Skin epidermis (tissue), 12 donors: Measurements from ENCODE around the gene ODC1.
A peak's percentile ranks its signal among the peaks of the same experiment; 100 is the strongest.

Experiments used
- H3K27ac ChIP-seq, 21 experiments: fragments of 200-600 bp; sonication (generic) in 11 of 21; one replicate each; pipeline ENCODE4 v1.5.0; 2020; ENCODE audit warnings: mild to moderate bottlenecking in 3 of 21, inconsistent platforms in 2 of 21, moderate library complexity in 2 of 21
- H3K4me3 ChIP-seq, 7 experiments: fragments of 200-600 bp; sonication (generic) in 2 of 7; one replicate each; pipeline ENCODE4 v1.5.0; 2020; ENCODE audit warnings: inconsistent platforms in 2 of 7, mild to moderate bottlenecking in 2 of 7, moderate library complexity in 1 of 7

The ODC1 gene

GRCh38 chr2:10407841-10408648 lies 40.1 kb downstream of the ODC1 start:
- H3K4me3 ChIP-seq: peak overlapping the region in 1 of 7 experiments; percentile 8

GRCh38 chr2:10407432-10407831 lies 40.7 kb downstream of the ODC1 start:
- peak overlapping the region in 11 of 21 experiments; percentile 19 to 75 (median 47) for H3K27ac ChIP-seq

More at GRCh38 chr2:10407841-10408648, 40.1 kb downstream of the ODC1 start:
- peak overlapping the region in 18 of 21 experiments; percentile 0 to 75 (median 54) for H3K27ac ChIP-seq

GRCh38 chr2:10406491-10407188 lies 41.5 kb downstream of the ODC1 start:
- no peak overlapping the region for H3K4me3 ChIP-seq
- peak overlapping the region in 6 of 21 experiments; percentile 26 to 63 (median 54) for H3K27ac ChIP-seq

More at GRCh38 chr2:10407432-10407831, 40.7 kb downstream of the ODC1 start:
- H3K4me3 ChIP-seq: no peak overlapping the region

- Histone ChIP-seq H3K27ac (peak overlapping the region in 6 of 21 experiments; percentile 36 to 63 (median 54)), H3K4me3 (no peak overlapping the region)
Observed at GRCh38 chr2:10406016-10406415, 42.1 kb downstream of the ODC1 start.

GRCh38 chr2:10405448-10405847 lies 42.7 kb downstream of the ODC1 start:
- no peak overlapping the region for H3K4me3 ChIP-seq
- peak overlapping the region in 15 of 21 experiments; percentile 32 to 82 (median 59) for H3K27ac ChIP-seq

GRCh38 chr2:10404324-10405143 lies 43.6 kb downstream of the ODC1 start:
- Histone ChIP-seq H3K27ac (peak overlapping the region in 16 of 21 experiments; percentile 22 to 82 (median 59)), H3K4me3 (no peak overlapping the region)

GRCh38 chr2:10402653-10403215 lies 45.4 kb downstream of the ODC1 start:
- Histone ChIP-seq H3K27ac (peak overlapping the region in 2 of 21 experiments; percentile 8 to 29), H3K4me3 (no peak overlapping the region)

GRCh38 chr2:10402062-10402585 lies 46.0 kb downstream of the ODC1 start:
- Histone ChIP-seq H3K4me3 (no peak overlapping the region), H3K27ac (peak overlapping the region in 3 of 21 experiments; percentile 19 to 48 (median 43))

- H3K27ac ChIP-seq: peak overlapping the region in 10 of 21 experiments; percentile 3 to 51 (median 20)
Observed at GRCh38 chr2:10400978-10401951, 46.9 kb downstream of the ODC1 start.

GRCh38 chr2:10400568-10400977 lies 47.6 kb downstream of the ODC1 start:
- no peak overlapping the region for H3K4me3 ChIP-seq
- peak overlapping the region in 7 of 21 experiments; percentile 3 to 51 (median 22) for H3K27ac ChIP-seq

More at GRCh38 chr2:10400978-10401951, 46.9 kb downstream of the ODC1 start:
- H3K4me3 ChIP-seq: no peak overlapping the region

GRCh38 chr2:10400002-10400401 lies 48.1 kb downstream of the ODC1 start:
- Histone ChIP-seq H3K4me3 (no peak overlapping the region), H3K27ac (peak overlapping the region in 6 of 21 experiments; percentile 22 to 51 (median 46))

- H3K4me3 ChIP-seq: no peak overlapping the region
- H3K27ac ChIP-seq: peak overlapping the region in 2 of 21 experiments; percentile 43 to 49
Observed at GRCh38 chr2:10399358-10399757, 48.8 kb downstream of the ODC1 start.

GRCh38 chr2:10398496-10398895 lies 49.6 kb downstream of the ODC1 start:
- peak overlapping the region in 3 of 21 experiments; percentile 16 to 34 (median 21) for H3K27ac ChIP-seq
- no peak overlapping the region for H3K4me3 ChIP-seq

- Histone ChIP-seq H3K4me3 (no peak overlapping the region), H3K27ac (no peak overlapping the region)
Observed at GRCh38 chr2:10397878-10398277, 50.2 kb downstream of the ODC1 start.

- Histone ChIP-seq H3K27ac (no peak overlapping the region), H3K4me3 (no peak overlapping the region)
Observed at GRCh38 chr2:10397297-10397875, 50.7 kb downstream of the ODC1 start.

- Histone ChIP-seq H3K27ac (no peak overlapping the region), H3K4me3 (no peak overlapping the region)
Observed at GRCh38 chr2:10396464-10396863, 51.7 kb downstream of the ODC1 start.

GRCh38 chr2:10395893-10396292 lies 52.2 kb downstream of the ODC1 start:
- Histone ChIP-seq H3K27ac (no peak overlapping the region), H3K4me3 (no peak overlapping the region)

GRCh38 chr2:10393640-10393982 lies 54.5 kb downstream of the ODC1 start:
- peak overlapping the region in 3 of 21 experiments; percentile 0 to 22 (median 14) for H3K27ac ChIP-seq
- H3K4me3 ChIP-seq: no peak overlapping the region
